Tibial artery (tissue), 4 donors: Measurements from ENCODE around the gene SCNN1B.

Experiments used
- DNase-seq, 2 donors: peaks; one replicate each; pipeline ENCODE4 v3.0.0-alpha.2; 2019
- H3K27ac ChIP-seq, 2 donors: fragments of 200-600 bp; sonication (generic) in 1 of 2; 1 replicate in 1 of 2; 2 replicates in 1 of 2; pipeline ENCODE4 v1.5.1; 2018 to 2019; ENCODE audit warnings: mild to moderate bottlenecking in 1 of 2
- H3K27me3 ChIP-seq, 2 donors: fragments of 200-600 bp; sonication (generic) in 1 of 2; one replicate each; pipeline versions ENCODE4 v1.5.1 to v1.6.0; 2016 to 2019
- H3K36me3 ChIP-seq, 3 donors: fragments of 200-600 bp; sonication (generic) in 2 of 3; one replicate each; pipeline ENCODE4 v1.5.1; 2016 to 2019; ENCODE audit warnings: mild to moderate bottlenecking in 2 of 3
- H3K4me1 ChIP-seq, 4 donors: fragments of 200-600 bp; sonication (generic) in 2 of 4; 1 replicate in 3 of 4; 2 replicates in 1 of 4; pipeline ENCODE4 v1.5.1; 2016 to 2019
- H3K4me3 ChIP-seq, 2 donors: fragments of 200-600 bp; sonication (generic) in 1 of 2; 1 replicate in 1 of 2; 2 replicates in 1 of 2; pipeline ENCODE4 v1.5.1; 2018 to 2019; ENCODE audit warnings: mild to moderate bottlenecking in 2 of 2
- H3K9me3 ChIP-seq, 3 donors: fragments of 200-600 bp; sonication (generic) in 1 of 3; one replicate each; pipeline ENCODE4 v1.5.1; 2016 to 2019
- CTCF ChIP-seq, 2 experiments: fragments of 200-600 bp in 1 of 2; fragments of 450-650 bp in 1 of 2; IDR thresholded peaks; one replicate each; pipeline ENCODE4 v1.5.1; 2017 to 2019; ENCODE audit warnings: antibody characterized with exemption in 2 of 2, mild to moderate bottlenecking in 1 of 2, moderate library complexity in 1 of 2
- intact Hi-C: fragments of 100-400 bp; cut with DNase I; formaldehyde crosslinking; loops from one replicate; pipeline ENCODE4 v1.15.0; 2023; ENCODE audit warnings: low total_unique reads

The SCNN1B gene

GRCh38 chr16:23257682-23258081, 44.4 kb upstream of the SCNN1B start:
- Histone ChIP-seq H3K27me3 (peaks cover 0 to 10% of the 10 kb centered on the region in 2 donors), H3K27ac (no peak overlapping the region), H3K4me3 (no peak overlapping the region), H3K4me1 (no peaks in the 10 kb centered on the region), H3K9me3 (no peaks in the 10 kb centered on the region), H3K36me3 (no peaks in the 10 kb centered on the region)
- TF ChIP-seq CTCF (IDR thresholded peaks at IDR 0.05), result no peak
- intact Hi-C loops, result no loop called here
- DNase-seq, result no peak

- H3K9me3 ChIP-seq, result no peaks in the 10 kb centered on the region
- no peaks in the 10 kb centered on the region for H3K36me3 ChIP-seq
- peaks cover 0 to 13% of the 10 kb centered on the region in 2 donors for H3K27me3 ChIP-seq
- no peak overlapping the region for H3K27ac ChIP-seq
- no peak for DNase-seq
- H3K4me3 ChIP-seq, result no peak overlapping the region
- intact Hi-C loops, result no loop called here
- H3K4me1 ChIP-seq, result no peaks in the 10 kb centered on the region
- no peak for TF ChIP-seq CTCF (IDR thresholded peaks at IDR 0.05)
Observed at GRCh38 chr16:23258919-23259237, 43.2 kb upstream of the SCNN1B start.

GRCh38 chr16:23267647-23268046, 34.5 kb upstream of the SCNN1B start:
- Histone ChIP-seq H3K9me3 (no peaks in the 10 kb centered on the region), H3K4me1 (no peaks in the 10 kb centered on the region), H3K27ac (no peak overlapping the region), H3K36me3 (no peaks in the 10 kb centered on the region), H3K27me3 (peaks cover 0 to 6% of the 10 kb centered on the region in 2 donors), H3K4me3 (no peak overlapping the region)
- TF ChIP-seq CTCF (IDR thresholded peaks at IDR 0.05), result no peak
- intact Hi-C loops, result no loop called here
- no peak for DNase-seq

- no peak for DNase-seq
- Histone ChIP-seq H3K9me3 (no peaks in the 10 kb centered on the region), H3K4me3 (no peak overlapping the region), H3K36me3 (no peaks in the 10 kb centered on the region), H3K27me3 (peaks cover 0 to 4% of the 10 kb centered on the region in 2 donors), H3K27ac (no peak overlapping the region), H3K4me1 (no peaks in the 10 kb centered on the region)
- intact Hi-C loops, result no loop called here
- TF ChIP-seq CTCF (IDR thresholded peaks at IDR 0.05), result no peak
Observed at GRCh38 chr16:23268561-23268960, 33.5 kb upstream of the SCNN1B start.

GRCh38 chr16:23269248-23269953, 32.7 kb upstream of the SCNN1B start:
- H3K4me1 ChIP-seq, result no peaks in the 10 kb centered on the region
- no peaks in the 10 kb centered on the region for H3K27me3 ChIP-seq
- TF ChIP-seq CTCF (IDR thresholded peaks at IDR 0.05), result no peak
- no peak for DNase-seq
- intact Hi-C loops, result no loop called here
- no peaks in the 10 kb centered on the region for H3K9me3 ChIP-seq
- H3K36me3 ChIP-seq, result no peaks in the 10 kb centered on the region
- H3K27ac ChIP-seq, result no peak overlapping the region
- no peak overlapping the region for H3K4me3 ChIP-seq

- H3K9me3 ChIP-seq, result no peaks in the 10 kb centered on the region
- TF ChIP-seq CTCF (IDR thresholded peaks at IDR 0.05), result no peak
- no peak overlapping the region for H3K27ac ChIP-seq
- H3K36me3 ChIP-seq, result no peaks in the 10 kb centered on the region
- peaks cover 0 to 6% of the 10 kb centered on the region in 2 donors for H3K27me3 ChIP-seq
- no peaks in the 10 kb centered on the region for H3K4me1 ChIP-seq
- no peak overlapping the region for H3K4me3 ChIP-seq
- intact Hi-C loops, result no loop called here
- DNase-seq, result no peak
Observed at GRCh38 chr16:23270654-23271053, 31.4 kb upstream of the SCNN1B start.
